K562 (cell line): ENCODE data around the gene SCIN. TPM values are rescaled to one million over a fixed set of nuclear protein-coding genes. Genes with fewer than 3 reads are reported as not detected.

Experiments
- ATAC-seq: fragments of 200-7000 bp; cut with Tn5 transposase; 3 replicates; pipeline ENCODE4 v1.9.1; 2020; ENCODE audit warnings: moderate library complexity
- BruUV-seq: library from RNA; stranded (reverse); fragments of 400-500 nt; replicated peaks from 2 replicates; lab custom pipeline; 2021; lab: Mats Ljungman, UMichigan
- CTCF ChIA-PET: fragments of 300-600 bp; formaldehyde crosslinking; extraction: SDS; loops from one replicate; lab custom pipeline; 2021; ENCODE audit warnings: low intra/inter-chr PET ratio; lab: Yijun Ruan, JAX
- POLR2A ChIA-PET: fragments of 300-600, 350-650 bp; sonication (Branson Sonifier 250); formaldehyde crosslinking; extraction: SDS; loops from one replicate; lab custom pipeline; 2021; ENCODE audit warnings: antibody characterized with exemption, inconsistent platforms; lab: Yijun Ruan, JAX
- DNase-seq, 4 experiments: peaks; one replicate each; pipeline versions ENCODE4 v3.0.0 to v3.0.0-alpha.2; 2011 to 2018; ENCODE audit warnings: low spot score in 3 of 4, mixed read lengths in 3 of 4; ENCODE audit errors: extremely low read depth in 1 of 4
- FAIRE-seq: peaks from 2 replicates; lab custom pipeline; 2011; peaks lifted over from hg19 to GRCh38; lab: Jason Lieb, UNC
- H2AFZ ChIP-seq: 2 replicates; pipeline ENCODE4 v1.6.0; 2011; ENCODE audit warnings: low read depth, low read length, control low read depth, inconsistent platforms
- H3K27ac ChIP-seq: fragments of 200-600 bp; 3 replicates; pipeline ENCODE4 v1.8.0; 2011; ENCODE audit warnings: low read depth, mild to moderate bottlenecking, control low read depth, inconsistent platforms, low read length, moderate library complexity, mixed read lengths; ENCODE audit errors: extremely low read depth
- H3K27me3 ChIP-seq, 2 experiments: fragments of 300-600 bp in 1 of 2; 2 replicates in 1 of 2; 3 replicates in 1 of 2; pipeline versions ENCODE4 v1.6.0 to v1.8.0; 2011; ENCODE audit warnings: inconsistent platforms in 2 of 2, low read length in 2 of 2, mild to moderate bottlenecking in 1 of 2, mixed read lengths in 1 of 2, moderate library complexity in 1 of 2; ENCODE audit not compliant: control insufficient read depth in 2 of 2, insufficient read depth in 2 of 2
- H3K36me3 ChIP-seq: fragments of 300-600 bp; 3 replicates; pipeline ENCODE4 v1.8.0; 2011; ENCODE audit warnings: mild to moderate bottlenecking, low read length, inconsistent platforms; ENCODE audit not compliant: control insufficient read depth, insufficient read depth
- H3K4me1 ChIP-seq, 2 experiments: fragments of 200-600 bp in 1 of 2; replicated peaks in 1 of 2; 2 replicates in 1 of 2; 3 replicates in 1 of 2; pipeline versions ENCODE4 v1.5.1 to v1.8.0; 2011; ENCODE audit warnings: inconsistent platforms in 2 of 2, low read length in 2 of 2, mild to moderate bottlenecking in 1 of 2, mixed read lengths in 1 of 2, moderate library complexity in 1 of 2; ENCODE audit not compliant: control insufficient read depth in 2 of 2, insufficient read depth in 2 of 2
- H3K4me2 ChIP-seq: 2 replicates; pipeline ENCODE4 v1.6.1; 2011; ENCODE audit warnings: low read length, control low read depth, inconsistent platforms, mixed read lengths; ENCODE audit not compliant: insufficient read depth
- H3K4me3 ChIP-seq: fragments of 200-600 bp; sonication (generic), shearing (Covaris generic); 2 replicates; pipeline ENCODE4 v1.5.1; 2016; ENCODE audit warnings: control low read depth, inconsistent platforms
- H3K79me2 ChIP-seq: fragments of 200-600 bp; 3 replicates; pipeline ENCODE4 v1.8.0; 2011; ENCODE audit warnings: low read length, inconsistent platforms; ENCODE audit not compliant: control insufficient read depth, insufficient read depth
- H3K9ac ChIP-seq, 2 experiments: 2 replicates each; pipeline versions ENCODE4 v1.6.0 to v1.6.1; 2011; ENCODE audit warnings: low read depth in 2 of 2, low read length in 2 of 2, control low read depth in 1 of 2, inconsistent platforms in 1 of 2, mild to moderate bottlenecking in 1 of 2, mixed read lengths in 1 of 2; ENCODE audit not compliant: insufficient read depth in 1 of 2
- H3K9me1 ChIP-seq: one replicate; pipeline ENCODE4 v1.6.0; 2011; ENCODE audit warnings: inconsistent platforms, mild to moderate bottlenecking, low read length, moderate library complexity; ENCODE audit not compliant: control insufficient read depth, insufficient read depth
- H3K9me3 ChIP-seq: replicated peaks from 2 replicates; pipeline ENCODE4 v1.5.1; 2011; ENCODE audit warnings: low read depth, low read length, inconsistent platforms; ENCODE audit not compliant: control insufficient read depth, insufficient read depth
- H4K20me1 ChIP-seq: replicated peaks from 2 replicates; pipeline ENCODE4 v1.6.1; 2011; ENCODE audit warnings: low read length, inconsistent platforms, mixed read lengths; ENCODE audit not compliant: control insufficient read depth, insufficient read depth
- CEBPB ChIP-seq: fragments of 450-650 bp; IDR thresholded peaks from 2 replicates; pipeline ENCODE4 v1.6.1; 2016; ENCODE audit warnings: missing genetic modification characterization, missing compliant biosample characterization
- CEBPG ChIP-seq, 3 experiments: fragments of 200-800 bp in 1 of 3; sonication (Bioruptor generic) in 1 of 3; sonication (generic) in 1 of 3; formaldehyde crosslinking in 1 of 3; IDR thresholded peaks in 2 of 3; conservative IDR thresholded peaks in 1 of 3; 2 replicates each; pipeline versions ENCODE4 v1.6.1 to v1.8.0; 2016 to 2022; ENCODE audit warnings: missing compliant biosample characterization in 2 of 3, missing genetic modification characterization in 2 of 3, mild to moderate bottlenecking in 1 of 3, missing genetic modification reagents in 1 of 3
- CREB1 ChIP-seq, 2 experiments: sonication (generic) in 1 of 2; formaldehyde crosslinking in 1 of 2; IDR thresholded peaks; 2 replicates each; pipeline versions ENCODE4 v1.6.1 to v1.8.0; 2012 to 2022; ENCODE audit warnings: inconsistent platforms in 1 of 2, mild to moderate bottlenecking in 1 of 2, missing genetic modification reagents in 1 of 2, moderate library complexity in 1 of 2
- HDAC2 ChIP-seq: fragments of 450-650 bp; IDR thresholded peaks from 2 replicates; pipeline ENCODE4 v1.6.1; 2016; ENCODE audit warnings: mild to moderate bottlenecking
- PTBP1 ChIP-seq: fragments of 200-400 bp; formaldehyde crosslinking; IDR thresholded peaks from 2 replicates; pipeline ENCODE4 v1.6.1; 2017; ENCODE audit warnings: low read depth, low read length
- RB1 ChIP-seq: fragments of 450-650 bp; IDR thresholded peaks from 2 replicates; pipeline ENCODE4 v1.6.1; 2017; ENCODE audit warnings: low read depth, mild to moderate bottlenecking
- ZNF175 ChIP-seq: fragments of 200-800 bp; sonication (Bioruptor generic); IDR thresholded peaks from 2 replicates; pipeline ENCODE4 v1.6.1; 2016; ENCODE audit warnings: low read depth, mild to moderate bottlenecking, missing genetic modification characterization, missing compliant biosample characterization
- ZNF830 ChIP-seq: fragments of 250-450 bp; sonication (Bioruptor Pico); IDR thresholded peaks from 2 replicates; pipeline ENCODE4 v1.5.0; 2021; ENCODE audit warnings: mild to moderate bottlenecking
- WGBS: fragments of 100-300 bp; shearing (Covaris generic); methylation state at CpG from one replicate; pipeline ENCODE4 v1.1.6; 2016; ENCODE audit warnings: low coverage, mixed read lengths; ENCODE audit not compliant: insufficient coverage; ENCODE audit errors: missing lambda C conversion rate; 5-methylcytosine and 5-hydroxymethylcytosine counted together
- in situ Hi-C: fragments of 300-500 bp; cut with MboI; formaldehyde crosslinking; loops from 4 replicates; pipeline ENCODE4 v1.15.0; 2018; ENCODE audit warnings: inconsistent platforms, mixed read lengths
- intact Hi-C: fragments of 100-400 bp; cut with micrococcal nuclease; formaldehyde crosslinking; loops from 2 replicates; pipeline ENCODE4 v1.14.2; 2022
- polyA plus RNA-seq, 8 experiments: library from polyadenylated mRNA; depleted of rRNA in 4 of 8; stranded (reverse) in 5 of 8; unstranded in 3 of 8; fragments of >200 nt; fragmentation: Nextera tagmentation in 2 of 8; fragmentation: Illumina TruSeq in 1 of 8; extraction: Ambion mirVana in 2 of 8; extraction: Trizol in 1 of 8; gene quantifications; 2 replicates each; pipeline versions ENCODE4 v1.2.1 to v1.2.3, GENCODE V29; 2011 to 2014; ENCODE audit warnings: inconsistent platforms in 1 of 8, missing spikeins in 1 of 8
- total RNA-seq, 7 experiments: library from RNA; depleted of rRNA in 6 of 7; stranded (reverse); fragments of >200 nt in 6 of 7; fragmentation: Illumina TruSeq in 2 of 7; extraction: Trizol in 2 of 7; gene quantifications; 2 replicates each; pipeline versions ENCODE4 v1.2.1 to v1.2.3, GENCODE V29; 2011 to 2021; ENCODE audit warnings: low replicate concordance in 1 of 7

Gene SCIN
- total and polyA plus RNA-seq, 9 of the 15 experiments (the other 6 are each of a cell fraction or from before 2014, with no cell fraction given) = 0.67 to 18.2 (median 10.6) TPM

GRCh38 chr7:12557282-12557681 lies 13.2 kb upstream of the SCIN start:
- H3K4me3 ChIP-seq = no peak overlapping the region
- in situ Hi-C loops (no loop called here), intact Hi-C loops (no loop called here)
- BruUV-seq = no TSS peak
- no peak overlapping the region for H3K27ac ChIP-seq
- no peaks in the 10 kb centered on the region for H3K79me2 ChIP-seq
- no peak overlapping the region for H3K9ac ChIP-seq
- H4K20me1 ChIP-seq = no peaks in the 10 kb centered on the region
- DNase-seq = no peak
- H3K27me3 ChIP-seq = no peaks in the 10 kb centered on the region
- ChIA-PET CTCF (no interaction called here), POLR2A (interaction anchor here (1.3 to 1.5 kb wide), 2 partner anchors 9 to 13 kb away, joined by 4 read pairs; partner anchors contain the start of gene SCIN)
- TF ChIP-seq CREB1 (IDR thresholded peaks at IDR 0.05) (no peak), CREB1 (CRISPR knock-in tag; IDR thresholded peaks at IDR 0.05) (no peak), RB1 (no peak), ZNF830 (CRISPR knock-in tag) (no peak), HDAC2 (no peak), PTBP1 (no peak)
- 51% methylated on average over 7 of the region's 7 CpGs for WGBS
- H3K9me3 ChIP-seq = 0 out of 2 replicates have a peak, but pooled peaks cover 7% of the 10 kb centered on the region
- H3K36me3 ChIP-seq = no peaks in the 10 kb centered on the region
- FAIRE-seq = no peak
- H3K4me1 ChIP-seq = no peaks in the 10 kb centered on the region
- no peak overlapping the region for H3K4me2 ChIP-seq
- no peak for ATAC-seq
- H2AFZ ChIP-seq = no peak overlapping the region
- H3K9me1 ChIP-seq = no peaks in the 10 kb centered on the region

- intact Hi-C loops (no loop called here), in situ Hi-C loops (no loop called here)
- Histone ChIP-seq H3K4me3 (no peak overlapping the region), H3K9me1 (no peaks in the 10 kb centered on the region), H3K9ac (no peak overlapping the region), H3K9me3 (0 out of 2 replicates have a peak, but pooled peaks cover 3% of the 10 kb centered on the region), H4K20me1 (no peaks in the 10 kb centered on the region), H3K27me3 (no peaks in the 10 kb centered on the region), H3K79me2 (no peaks in the 10 kb centered on the region), H3K36me3 (no peaks in the 10 kb centered on the region), H3K27ac (no peak overlapping the region), H2AFZ (peak overlapping the region; percentile 49), H3K4me1 (no peaks in the 10 kb centered on the region; a peak in 2 of 5 replicates), H3K4me2 (no peak overlapping the region)
- no peak for TF ChIP-seq ZNF175
- TF ChIP-seq CEBPB (tag) = peak; percentile 78
- no peak for TF ChIP-seq CEBPG (CRISPR knock-in tag; IDR thresholded peaks at IDR 0.05)
- peak in 1 of 2 experiments; percentile 45; a peak in 1 of 4 replicates for TF ChIP-seq CEBPG (tag; conservative IDR thresholded peaks at IDR 0.05 in 1 of 2, IDR thresholded peaks at IDR 0.05 in 1 of 2)
- CTCF ChIA-PET = no interaction called here
- DNase-seq (no peak), FAIRE-seq (no peak), ATAC-seq (no peak)
- BruUV-seq = no TSS peak
- POLR2A ChIA-PET = no interaction called here
- WGBS = 32% methylated on average over 4 of the region's 4 CpGs
These were observed 5.3 kb upstream of the SCIN start for GRCh38 chr7:12564996-12565764.
